DOHH2 (cell line): Measurements from ENCODE around the gene NR2F1-AS1.

Source experiments
- H3F3A ChIP-seq: fragments of 200-600 bp; sonication (generic), shearing (Covaris generic); 2 replicates; pipeline ENCODE4 v1.6.0; 2016; ENCODE audit warnings: antibody characterized with exemption, mild to moderate bottlenecking; ENCODE audit not compliant: control insufficient read depth, insufficient read depth
- H3K27ac ChIP-seq: fragments of 200-600 bp; sonication (generic); 2 replicates; pipeline ENCODE4 v1.5.1; 2014; ENCODE audit warnings: low read depth, mild to moderate bottlenecking, low read length, moderate library complexity
- H3K27me3 ChIP-seq: fragments of 200-600 bp; sonication (generic); 2 replicates; pipeline ENCODE4 v1.6.1; 2014; ENCODE audit warnings: mild to moderate bottlenecking, low read length, mixed read lengths; ENCODE audit not compliant: control insufficient read depth
- H3K36me3 ChIP-seq: fragments of 200-600 bp; sonication (generic); 2 replicates; pipeline ENCODE4 v1.6.1; 2014; ENCODE audit warnings: mild to moderate bottlenecking, low read length, moderate library complexity, mixed read lengths; ENCODE audit not compliant: control insufficient read depth
- H3K4me1 ChIP-seq: fragments of 200-600 bp; sonication (generic); 2 replicates; pipeline ENCODE4 v1.6.1; 2014; ENCODE audit warnings: mild to moderate bottlenecking, low read length, mixed read lengths; ENCODE audit not compliant: control insufficient read depth
- H3K4me2 ChIP-seq: fragments of 200-600 bp; sonication (generic); 2 replicates; pipeline ENCODE4 v1.6.0; 2014; ENCODE audit warnings: mild to moderate bottlenecking, low read length, moderate library complexity
- H3K4me3 ChIP-seq: fragments of 200-600 bp; sonication (generic); 2 replicates; pipeline ENCODE4 v1.5.1; 2014; ENCODE audit warnings: mild to moderate bottlenecking, low read length, mixed read lengths
- H3K79me2 ChIP-seq: fragments of 200-600 bp; sonication (generic); 2 replicates; pipeline ENCODE4 v1.6.1; 2014; ENCODE audit warnings: mild to moderate bottlenecking, low read length, mixed read lengths; ENCODE audit not compliant: control insufficient read depth
- H3K9me2 ChIP-seq: fragments of 200-600 bp; sonication (generic); replicated peaks from 2 replicates; pipeline ENCODE4 v1.6.1; 2014; ENCODE audit warnings: mild to moderate bottlenecking, low read length, mixed read lengths; ENCODE audit not compliant: control insufficient read depth
- H3K9me3 ChIP-seq: fragments of 200-600 bp; sonication (generic); 2 replicates; pipeline ENCODE4 v1.6.1; 2014; ENCODE audit warnings: antibody characterized with exemption, low read length, mixed read lengths; ENCODE audit not compliant: control insufficient read depth, insufficient read depth
- H4K20me1 ChIP-seq: fragments of 200-600 bp; sonication (generic); 2 replicates; pipeline ENCODE4 v1.6.0; 2014; ENCODE audit warnings: low read depth, mild to moderate bottlenecking, antibody characterized with exemption, low read length, moderate library complexity; ENCODE audit not compliant: control insufficient read depth, insufficient read depth
- CTCF ChIP-seq: fragments of 200-600 bp; sonication (generic); IDR thresholded peaks from one replicate; pipeline ENCODE4 v1.5.1; 2014; ENCODE audit warnings: antibody characterized with exemption, mild to moderate bottlenecking, low read depth, low read length; ENCODE audit not compliant: poor library complexity, severe bottlenecking
- EZH2phosphoT487 ChIP-seq: fragments of 200-600 bp; sonication (generic); IDR thresholded peaks from 2 replicates; pipeline ENCODE4 v1.6.1; 2017; ENCODE audit warnings: borderline replicate concordance, mild to moderate bottlenecking, antibody characterized with exemption, low read length, moderate library complexity, mixed read lengths

The NR2F1-AS1 gene

GRCh38 chr5:93622240-93622885 is 41.3 kb upstream of the NR2F1-AS1 start:
- Histone ChIP-seq H3K4me1 (peaks cover 13% of the 10 kb centered on the region), H3K9me3 (no peaks in the 10 kb centered on the region), H3K79me2 (no peaks in the 10 kb centered on the region), H3K4me2 (no peak overlapping the region), H3K36me3 (no peaks in the 10 kb centered on the region), H3K27me3 (peaks cover 13% of the 10 kb centered on the region), H3F3A (peaks cover 5% of the 10 kb centered on the region), H3K27ac (no peak overlapping the region), H3K9me2 (no peaks in the 10 kb centered on the region), H3K4me3 (no peak overlapping the region), H4K20me1 (no peaks in the 10 kb centered on the region)
- no peak for TF ChIP-seq EZH2phosphoT487
- no peak for TF ChIP-seq CTCF

GRCh38 chr5:93621327-93621798 is 40.3 kb upstream of the NR2F1-AS1 start:
- H3K4me1 ChIP-seq: peaks cover 13% of the 10 kb centered on the region
- TF ChIP-seq CTCF (no peak), EZH2phosphoT487 (no peak)
- no peak overlapping the region for H3K27ac ChIP-seq
- peak overlapping the region; percentile 95 for H3K4me2 ChIP-seq
- no peaks in the 10 kb centered on the region for H3K9me3 ChIP-seq
- no peaks in the 10 kb centered on the region for H4K20me1 ChIP-seq
- peak overlapping the region; percentile 78 for H3K4me3 ChIP-seq
- peaks cover 5% of the 10 kb centered on the region for H3F3A ChIP-seq
- no peaks in the 10 kb centered on the region for H3K36me3 ChIP-seq
- no peaks in the 10 kb centered on the region for H3K9me2 ChIP-seq
- H3K27me3 ChIP-seq: peaks cover 16% of the 10 kb centered on the region
- H3K79me2 ChIP-seq: no peaks in the 10 kb centered on the region

- Histone ChIP-seq H3K9me3 (no peaks in the 10 kb centered on the region), H3K36me3 (no peaks in the 10 kb centered on the region), H3K79me2 (no peaks in the 10 kb centered on the region), H3F3A (peaks cover 5% of the 10 kb centered on the region), H3K4me3 (peak overlapping the region; percentile 78), H3K4me2 (peak overlapping the region; percentile 95), H3K4me1 (peaks cover 13% of the 10 kb centered on the region), H3K9me2 (no peaks in the 10 kb centered on the region), H3K27me3 (peaks cover 16% of the 10 kb centered on the region), H3K27ac (peak overlapping the region; percentile 26; the same call in 1 of the 2 replicates), H4K20me1 (no peaks in the 10 kb centered on the region)
- TF ChIP-seq CTCF (peak; percentile 28), EZH2phosphoT487 (no peak)
These were observed 39.7 kb upstream of the NR2F1-AS1 start for GRCh38 chr5:93620487-93621326.
